ENCODE data around the gene SLFN14. TPM values are rescaled to one million over a fixed set of nuclear protein-coding genes. Genes with fewer than 3 reads are reported as not detected.
"Not testable (repeated sequence)": the region's sequence is repeated elsewhere in the genome, so short reads cannot be mapped to it uniquely, and the experiment has no call there.

Gene SLFN14
- total RNA-seq, 1 experiment from 2014 or later = not detected

DNA sequence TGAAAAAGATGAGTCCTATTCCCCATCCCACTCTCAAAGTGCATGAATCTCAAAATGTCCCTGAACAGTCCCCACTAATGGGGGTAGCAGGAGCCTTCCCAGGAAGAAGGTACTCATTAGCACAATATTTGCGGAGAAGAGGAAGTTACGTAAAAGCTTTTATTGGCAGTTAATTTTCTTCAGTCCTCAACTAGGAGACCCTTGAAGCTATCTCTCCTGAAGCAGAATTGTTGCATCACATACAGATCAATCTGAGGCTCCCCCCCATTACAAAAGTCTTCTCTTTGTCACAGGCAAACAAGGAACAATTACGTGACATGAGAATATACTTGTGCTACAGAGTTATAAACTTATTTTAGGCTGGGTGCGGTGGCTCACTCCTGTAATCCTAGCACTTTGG is 37.3 kb downstream of the SLFN14 start:
- no peak overlapping the region for H3K27ac ChIP-seq
- no peak overlapping the region for H3K4me3 ChIP-seq
- no peaks in the 10 kb centered on the region for H3K4me1 ChIP-seq (replicated peaks; ENCODE audit: insufficient read depth)
- H2AFZ ChIP-seq = no peak overlapping the region
- H3K79me2 ChIP-seq (ENCODE audit: low read depth) = no peaks in the 10 kb centered on the region
- no peak for DNase-seq
- POLR2A ChIA-PET (ENCODE audit: unreplicated experiment) = no interaction called here
- BruUV-seq (replicated peaks) = no TSS peak
- no peaks in the 10 kb centered on the region for H4K20me1 ChIP-seq (ENCODE audit: insufficient read depth)
- CTCF ChIA-PET = no interaction called here
- H3F3A ChIP-seq (ENCODE audit: insufficient read depth, low read depth) = no peaks in the 10 kb centered on the region
- no peak overlapping the region for H3K4me2 ChIP-seq
- no peaks in the 10 kb centered on the region for H3K9me2 ChIP-seq (ENCODE audit: insufficient read depth)
- intact Hi-C loops (cut with micrococcal nuclease; ENCODE audit: unreplicated experiment) = no loop called here
- TF ChIP-seq CTCF (conservative IDR thresholded peaks at IDR 0.05) (no peak), EZH2 (IDR thresholded peaks at IDR 0.05; ENCODE audit: low read depth) (no peak)
- no peaks in the 10 kb centered on the region for H3K9me3 ChIP-seq (ENCODE audit: insufficient read depth, low read depth)
- no peaks in the 10 kb centered on the region for H3K36me3 ChIP-seq (ENCODE audit: low read depth)
- peaks cover 28% of the 10 kb centered on the region for H3K27me3 ChIP-seq (ENCODE audit: insufficient read depth, low read depth)

DNA sequence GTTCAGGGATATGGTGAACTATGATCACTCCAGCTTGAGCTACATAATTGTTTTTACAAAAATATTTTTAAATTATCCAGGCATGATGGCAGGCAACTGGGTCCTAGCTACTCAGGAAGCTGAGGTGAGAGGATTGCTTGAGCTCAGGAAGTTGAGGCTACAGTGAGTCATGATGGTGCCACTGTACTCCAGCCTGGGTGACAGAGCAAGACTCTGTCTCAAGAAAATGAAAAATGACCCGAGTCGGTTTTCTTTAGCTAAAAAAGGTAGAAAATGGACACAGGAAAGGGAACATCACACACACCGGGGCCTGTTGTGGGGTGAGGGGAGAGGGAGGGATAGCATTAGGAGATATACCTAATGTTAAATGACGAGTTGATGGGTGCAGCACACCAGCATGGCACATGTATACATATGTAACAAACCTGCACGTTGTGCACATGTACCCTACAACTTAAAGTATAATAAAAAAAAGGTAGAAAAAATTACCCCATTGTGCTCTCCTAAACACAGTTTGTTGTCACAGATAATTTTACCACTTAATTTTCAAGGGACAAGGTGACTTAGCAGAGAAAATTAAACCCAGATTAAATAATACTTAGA is 38.9 kb downstream of the SLFN14 start:
- intact Hi-C loops (cut with micrococcal nuclease; ENCODE audit: unreplicated experiment); H3K36me3 ChIP-seq (ENCODE audit: low read depth); H3K4me1 ChIP-seq (replicated peaks; ENCODE audit: insufficient read depth); H3K9me2 ChIP-seq (ENCODE audit: insufficient read depth); POLR2A ChIA-PET (ENCODE audit: unreplicated experiment); H3K27ac ChIP-seq; H3K4me2 ChIP-seq; BruUV-seq (replicated peaks); H3K79me2 ChIP-seq (ENCODE audit: low read depth); H2AFZ ChIP-seq; H4K20me1 ChIP-seq (ENCODE audit: insufficient read depth); H3K9me3 ChIP-seq (ENCODE audit: insufficient read depth, low read depth); H3K4me3 ChIP-seq; H3F3A ChIP-seq (ENCODE audit: insufficient read depth, low read depth); DNase-seq: not testable (repeated sequence)
- CTCF ChIA-PET = interaction anchor here (0.6 kb wide), 1 partner anchor 57 kb away, joined by 5 read pairs; the partner anchor contains the start of gene PEX12
- H3K27me3 ChIP-seq (ENCODE audit: insufficient read depth, low read depth) = peaks cover 42% of the 10 kb centered on the region

GRCh38 chr17:35521150-35521549 is 39.5 kb downstream of the SLFN14 start:
- Histone ChIP-seq H3K4me1 (replicated peaks; ENCODE audit: insufficient read depth) (no peaks in the 10 kb centered on the region), H3K9me2 (ENCODE audit: insufficient read depth) (no peaks in the 10 kb centered on the region), H3F3A (ENCODE audit: insufficient read depth, low read depth) (no peaks in the 10 kb centered on the region), H3K9me3 (ENCODE audit: insufficient read depth, low read depth) (no peaks in the 10 kb centered on the region), H4K20me1 (ENCODE audit: insufficient read depth) (no peaks in the 10 kb centered on the region), H2AFZ (no peak overlapping the region), H3K36me3 (ENCODE audit: low read depth) (no peaks in the 10 kb centered on the region), H3K4me3 (no peak overlapping the region), H3K4me2 (no peak overlapping the region), H3K27ac (no peak overlapping the region), H3K79me2 (ENCODE audit: low read depth) (no peaks in the 10 kb centered on the region), H3K27me3 (ENCODE audit: insufficient read depth, low read depth) (peaks cover 39% of the 10 kb centered on the region; the same call in 1 of the 2 replicates)
- ChIA-PET POLR2A (ENCODE audit: unreplicated experiment) (no interaction called here), CTCF (no interaction called here)
- no TSS peak for BruUV-seq (replicated peaks)
- intact Hi-C loops (cut with micrococcal nuclease; ENCODE audit: unreplicated experiment) = no loop called here
- DNase-seq = no peak
- no peak for TF ChIP-seq EZH2 (IDR thresholded peaks at IDR 0.05; ENCODE audit: low read depth)
- no peak for TF ChIP-seq CTCF (conservative IDR thresholded peaks at IDR 0.05)

DNA sequence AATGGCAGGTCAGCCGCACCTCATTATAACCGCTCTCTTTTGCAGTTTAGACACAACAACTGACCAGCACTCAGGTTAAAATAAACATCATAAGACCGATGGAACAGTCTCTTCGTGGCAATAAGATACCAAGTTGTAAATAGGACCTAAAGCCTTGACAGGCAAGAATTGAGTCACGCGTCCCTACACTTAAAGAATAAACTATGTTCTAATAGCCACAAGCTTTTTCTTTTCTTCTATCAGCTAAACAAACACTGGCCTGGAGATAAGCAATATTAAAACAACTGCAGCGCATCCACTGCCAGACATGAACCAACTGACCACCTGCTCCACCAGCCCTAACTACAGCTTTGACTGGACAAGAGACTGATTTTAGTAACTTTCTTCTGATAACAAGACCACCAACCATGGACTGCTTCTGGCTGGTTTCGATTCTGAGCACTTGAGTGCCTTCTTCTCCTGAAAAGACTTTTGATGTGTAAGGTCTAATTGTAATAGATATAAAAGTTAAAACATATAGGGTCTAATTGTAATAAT is 40.6 kb downstream of the SLFN14 start:
- POLR2A ChIA-PET (ENCODE audit: unreplicated experiment) = no interaction called here
- H3K79me2 ChIP-seq (ENCODE audit: low read depth) = no peaks in the 10 kb centered on the region
- no peak overlapping the region for H3K4me3 ChIP-seq
- no TSS peak for BruUV-seq (replicated peaks)
- no peak overlapping the region for H2AFZ ChIP-seq
- H3K27ac ChIP-seq = no peak overlapping the region
- H3K27me3 ChIP-seq (ENCODE audit: insufficient read depth, low read depth) = peaks cover 41% of the 10 kb centered on the region; the same call in 1 of the 2 replicates
- TF ChIP-seq EZH2 (IDR thresholded peaks at IDR 0.05; ENCODE audit: low read depth) (no peak), CTCF (conservative IDR thresholded peaks at IDR 0.05) (no peak)
- H3K36me3 ChIP-seq (ENCODE audit: low read depth) = no peaks in the 10 kb centered on the region
- H4K20me1 ChIP-seq (ENCODE audit: insufficient read depth) = no peaks in the 10 kb centered on the region
- CTCF ChIA-PET = no interaction called here
- H3F3A ChIP-seq (ENCODE audit: insufficient read depth, low read depth) = no peaks in the 10 kb centered on the region
- no peaks in the 10 kb centered on the region for H3K9me3 ChIP-seq (ENCODE audit: insufficient read depth, low read depth)
- no peak overlapping the region for H3K4me2 ChIP-seq
- intact Hi-C loops (cut with micrococcal nuclease; ENCODE audit: unreplicated experiment) = no loop called here
- H3K4me1 ChIP-seq (replicated peaks; ENCODE audit: insufficient read depth) = no peaks in the 10 kb centered on the region
- no peaks in the 10 kb centered on the region for H3K9me2 ChIP-seq (ENCODE audit: insufficient read depth)
- no peak for DNase-seq
